Activated CD8-positive, alpha-beta T cell treated with anti-CD3 and anti-CD28 coated beads, Interleukin-2, amount 10 ng/mL, durations not matched to agents 7 days and 5 days (primary cell): ENCODE results near the gene CBX7. TPM values are rescaled to one million over a fixed set of nuclear protein-coding genes. Genes with fewer than 3 reads are reported as not detected.

Experiments
- ATAC-seq: fragments of 150-1000 bp; cut with Tn5 transposase; one replicate; pipeline ENCODE4 v1.10.0; 2021; ENCODE audit warnings: moderate library complexity
- CTCF ChIA-PET: fragments of 350-600 bp; sonication (Branson Sonifier 250); formaldehyde crosslinking; loops from one replicate; lab custom pipeline; 2021; ENCODE audit warnings: antibody characterized with exemption; lab: Charles Lee
- POLR2A ChIA-PET: fragments of 350-600 bp; sonication (Branson Sonifier 250); formaldehyde crosslinking; loops from one replicate; lab custom pipeline; 2021; ENCODE audit warnings: antibody characterized with exemption; lab: Charles Lee
- DNase-seq: peaks from one replicate; pipeline ENCODE4 v3.0.0-alpha.2; 2020
- H3K27ac Mint-ChIP-seq: one replicate; pipeline ENCODE4 v1.8.0; 2021; ENCODE audit warnings: mild to moderate bottlenecking, mixed read lengths
- H3K27me3 Mint-ChIP-seq: one replicate; pipeline ENCODE4 v1.8.0; 2021; ENCODE audit warnings: low read depth, mixed read lengths
- H3K36me3 Mint-ChIP-seq: one replicate; pipeline ENCODE4 v1.8.0; 2021; ENCODE audit warnings: low read depth, mixed read lengths
- H3K4me1 Mint-ChIP-seq: one replicate; pipeline ENCODE4 v1.8.0; 2021; ENCODE audit warnings: low read depth, mixed read lengths
- H3K4me3 Mint-ChIP-seq: one replicate; pipeline ENCODE4 v1.8.0; 2021; ENCODE audit warnings: mild to moderate bottlenecking, mixed read lengths
- H3K9me3 Mint-ChIP-seq: one replicate; pipeline ENCODE4 v1.8.0; 2022; ENCODE audit warnings: mixed read lengths; ENCODE audit not compliant: insufficient read depth
- total RNA-seq, 2 experiments: library from RNA; stranded (reverse); gene quantifications; one replicate each; pipeline ENCODE4 v1.2.3, GENCODE V29; 2021

CBX7 gene
- total RNA-seq, 2 experiments from 2014 or later: 8.6 to 8.7 TPM

GRCh38 chr22:39120983-39121382, 31.5 kb downstream of the CBX7 start:
- CTCF ChIA-PET: interaction anchor here (1.1 to 1.6 kb wide), 2 partner anchors 31 to 182 kb away, joined by 3 to 4 read pairs; no protein-coding TSS in a partner anchor
- H3K27ac Mint-ChIP-seq: no peak overlapping the region
- H3K4me1 Mint-ChIP-seq: peaks cover 40% of the 10 kb centered on the region
- DNase-seq (no peak), ATAC-seq (no peak)
- H3K36me3 Mint-ChIP-seq: no peaks in the 10 kb centered on the region
- H3K9me3 Mint-ChIP-seq: no peaks in the 10 kb centered on the region
- H3K4me3 Mint-ChIP-seq: no peak overlapping the region
- POLR2A ChIA-PET: no interaction called here
- H3K27me3 Mint-ChIP-seq: no peaks in the 10 kb centered on the region

GRCh38 chr22:39117585-39118191, 34.8 kb downstream of the CBX7 start:
- DNase-seq (peak; percentile 91), ATAC-seq (peak; percentile 83)
- CTCF ChIA-PET: interaction anchor here (0.9 to 2.2 kb wide), 22 partner anchors 9 to 350 kb away, joined by 3 to 18 read pairs (median 4); partner anchors contain the start of genes APOBEC3C and APOBEC3H
- H3K9me3 Mint-ChIP-seq: no peaks in the 10 kb centered on the region
- POLR2A ChIA-PET: interaction anchor here (1.0 to 1.8 kb wide), 4 partner anchors 25 to 164 kb away, joined by 3 to 6 read pairs (median 4); partner anchors contain the start of gene APOBEC3C
- peak overlapping the region; percentile 62 for H3K4me3 Mint-ChIP-seq
- H3K4me1 Mint-ChIP-seq: peaks cover 48% of the 10 kb centered on the region
- peak overlapping the region; percentile 84 for H3K27ac Mint-ChIP-seq
- H3K27me3 Mint-ChIP-seq: no peaks in the 10 kb centered on the region
- no peaks in the 10 kb centered on the region for H3K36me3 Mint-ChIP-seq

DNA sequence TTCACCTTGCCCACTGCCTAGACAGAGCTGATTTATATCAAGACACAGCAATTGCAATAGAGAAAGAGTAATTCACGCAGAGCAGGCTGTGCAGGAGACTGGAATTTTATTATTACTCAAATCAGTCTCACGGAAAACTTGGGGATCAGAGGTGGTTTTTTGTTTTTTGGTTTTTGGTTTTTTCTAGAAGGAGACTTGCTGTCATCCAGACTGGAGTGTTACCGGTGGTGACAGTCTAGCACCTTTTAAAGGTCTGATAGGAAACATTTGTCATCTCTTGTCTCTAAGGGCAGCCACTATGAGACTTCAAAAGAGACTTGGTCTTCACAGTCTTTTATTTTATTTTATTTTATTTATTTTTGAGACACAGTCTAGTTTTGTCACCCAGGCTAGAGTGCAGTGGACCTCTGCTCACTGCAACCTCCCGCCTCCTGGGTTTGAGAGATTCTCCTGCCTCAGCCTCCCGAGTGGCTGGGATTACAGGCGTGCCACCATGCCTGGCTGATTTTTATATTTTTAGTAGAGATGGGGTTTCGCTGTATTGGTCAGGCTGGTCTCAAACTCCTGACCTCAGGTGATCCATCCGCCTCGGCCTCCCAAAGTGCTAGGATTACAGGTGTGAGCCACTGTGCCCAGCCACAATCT, 36.4 kb downstream of the CBX7 start:
- Mint-ChIP-seq H3K4me1 (peaks cover 40% of the 10 kb centered on the region), H3K27ac (peak overlapping the region; percentile 51), H3K27me3 (no peaks in the 10 kb centered on the region), H3K9me3 (no peaks in the 10 kb centered on the region), H3K36me3 (no peaks in the 10 kb centered on the region), H3K4me3 (no peak overlapping the region)
- ChIA-PET CTCF (interaction anchor here (0.9 to 1.1 kb wide), 2 partner anchors 22 to 246 kb away, joined by 3 to 4 read pairs; no protein-coding TSS in a partner anchor), POLR2A (no interaction called here)
- ATAC-seq (peak; percentile 31), DNase-seq (no peak)

DNA sequence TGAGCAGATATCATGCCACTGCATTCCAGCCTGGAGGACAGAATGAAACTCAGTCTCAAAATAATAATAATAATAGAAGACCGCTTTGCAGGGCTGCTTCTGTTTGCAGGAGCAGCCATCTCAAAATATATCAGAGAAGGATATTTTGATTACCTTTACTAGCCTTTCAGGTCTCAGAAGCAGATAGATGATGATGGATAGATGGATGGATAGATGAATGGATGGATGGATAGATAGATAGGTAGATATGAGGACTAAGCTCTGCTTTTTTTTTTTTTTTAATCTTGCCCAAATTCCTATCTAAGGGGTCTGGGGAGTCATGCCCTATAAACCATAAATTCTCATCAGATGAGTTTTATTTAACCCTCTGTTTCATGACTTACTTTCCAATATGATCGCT, 36.9 kb downstream of the CBX7 start:
- H3K4me1 Mint-ChIP-seq: peaks cover 43% of the 10 kb centered on the region
- ChIA-PET CTCF (interaction anchor here (0.9 to 1.1 kb wide), 2 partner anchors 21 to 245 kb away, joined by 3 to 4 read pairs; no protein-coding TSS in a partner anchor), POLR2A (interaction anchor here (1.0 kb wide), 1 partner anchor 17 kb away, joined by 3 read pairs; no protein-coding TSS in a partner anchor)
- no peaks in the 10 kb centered on the region for H3K27me3 Mint-ChIP-seq
- no peaks in the 10 kb centered on the region for H3K36me3 Mint-ChIP-seq
- DNase-seq (no peak), ATAC-seq (no peak)
- no peak overlapping the region for H3K4me3 Mint-ChIP-seq
- no peaks in the 10 kb centered on the region for H3K9me3 Mint-ChIP-seq
- peak overlapping the region; percentile 51 for H3K27ac Mint-ChIP-seq

DNA sequence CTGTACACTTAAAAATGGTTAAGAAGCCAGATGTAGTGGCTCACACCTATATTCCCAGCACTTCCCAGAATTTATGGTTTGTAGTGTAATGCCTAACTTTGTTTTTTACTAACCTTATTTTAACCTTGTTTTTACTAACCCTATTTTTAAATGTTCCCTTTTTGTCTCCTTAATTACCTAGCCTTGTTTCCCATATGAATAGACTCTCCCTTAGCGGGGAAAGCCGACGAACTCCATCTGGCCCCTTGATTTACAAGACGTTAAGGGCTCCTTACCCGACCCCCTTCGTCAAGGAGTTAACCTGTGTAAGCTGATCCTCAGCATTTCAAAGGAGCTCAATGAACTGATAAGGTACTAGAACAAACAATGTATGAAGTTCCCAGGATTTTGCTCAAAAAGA, 38.4 kb downstream of the CBX7 start:
- ChIA-PET POLR2A (interaction anchor here (1.5 kb wide), 1 partner anchor 15 kb away, joined by 6 read pairs; no protein-coding TSS in a partner anchor), CTCF (interaction anchor here (1.0 kb wide), 1 partner anchor 111 kb away, joined by 4 read pairs; no protein-coding TSS in a partner anchor)
- H3K9me3 Mint-ChIP-seq: no peaks in the 10 kb centered on the region
- H3K4me1 Mint-ChIP-seq: peaks cover 46% of the 10 kb centered on the region
- ATAC-seq (no peak), DNase-seq (no peak)
- H3K27ac Mint-ChIP-seq: no peak overlapping the region
- H3K4me3 Mint-ChIP-seq: no peak overlapping the region
- H3K36me3 Mint-ChIP-seq: no peaks in the 10 kb centered on the region
- H3K27me3 Mint-ChIP-seq: no peaks in the 10 kb centered on the region

DNA sequence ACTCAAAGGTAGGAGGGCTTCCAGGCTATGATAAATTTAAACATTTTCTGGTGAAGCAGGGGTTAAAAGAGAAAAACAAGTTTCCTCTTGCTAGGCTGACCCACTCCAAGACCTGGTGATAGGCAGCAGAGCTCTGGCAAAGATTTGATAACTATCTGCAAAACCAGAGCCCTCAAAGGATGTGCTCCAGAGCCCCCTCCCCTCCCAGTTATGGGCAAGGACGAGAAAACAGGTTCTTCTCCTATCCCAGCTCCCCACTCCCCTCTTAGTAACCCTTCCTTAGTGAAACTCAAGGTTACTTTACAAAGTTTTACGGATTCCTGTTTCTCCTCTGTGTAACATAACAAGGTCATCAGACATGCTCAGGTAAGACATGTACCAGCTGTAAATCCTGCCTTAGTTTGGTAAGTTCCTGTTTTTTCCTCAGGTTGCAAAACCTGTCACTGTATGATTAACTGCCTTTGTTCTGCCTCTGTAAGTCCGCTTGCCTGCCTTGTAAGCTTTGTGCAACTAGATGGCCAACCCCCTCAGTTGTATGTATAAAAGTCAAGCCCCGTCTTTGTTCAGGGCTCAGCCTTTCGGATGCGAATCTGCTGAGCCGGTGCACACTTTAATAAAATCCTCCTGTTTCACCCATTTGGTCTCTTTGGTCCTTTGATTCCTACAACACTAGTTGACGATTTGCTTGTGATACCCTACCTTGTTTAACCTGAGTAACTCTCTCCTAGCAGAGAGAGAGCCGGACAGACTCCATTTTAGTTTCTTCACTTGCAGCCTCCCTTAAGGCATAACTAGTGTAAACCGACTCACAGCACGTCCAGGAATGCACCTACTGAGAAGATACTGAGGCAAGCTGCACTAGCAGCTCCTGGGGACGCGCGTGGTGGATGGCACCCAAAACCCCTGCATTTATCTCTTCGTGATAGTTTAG, 41.6 kb downstream of the CBX7 start:
- POLR2A ChIA-PET: interaction anchor here (0.7 to 3.3 kb wide), 2 partner anchors 12 to 1621 kb away, joined by 3 to 13 read pairs; no protein-coding TSS in a partner anchor
- DNase-seq (no peak), ATAC-seq (no peak)
- H3K36me3 Mint-ChIP-seq: no peaks in the 10 kb centered on the region
- H3K9me3 Mint-ChIP-seq: no peaks in the 10 kb centered on the region
- no peak overlapping the region for H3K4me3 Mint-ChIP-seq
- H3K4me1 Mint-ChIP-seq: peaks cover 17% of the 10 kb centered on the region
- no peak overlapping the region for H3K27ac Mint-ChIP-seq
- no peaks in the 10 kb centered on the region for H3K27me3 Mint-ChIP-seq
- CTCF ChIA-PET: interaction anchor here (1.2 kb wide), 1 partner anchor 241 kb away, joined by 3 read pairs; no protein-coding TSS in a partner anchor

DNA sequence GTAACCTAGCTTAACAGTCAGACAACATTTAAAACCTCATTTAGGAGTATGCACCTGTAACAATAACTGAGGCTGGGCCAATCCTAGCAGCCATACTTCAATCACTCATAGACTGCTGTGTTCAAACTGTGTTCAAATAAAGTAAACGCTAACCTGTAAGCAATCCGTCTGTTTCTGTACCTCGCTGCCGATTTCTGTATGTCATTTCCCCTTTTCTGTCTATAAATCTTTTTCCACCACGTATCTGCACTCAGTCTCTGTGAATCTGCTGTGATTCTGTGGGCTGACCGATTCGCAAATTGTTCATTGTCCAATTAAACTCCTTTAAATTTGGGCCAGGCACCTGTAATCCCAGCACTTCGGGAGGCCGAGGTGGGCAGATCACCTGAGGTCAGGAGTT, 43.1 kb downstream of the CBX7 start:
- Mint-ChIP-seq H3K4me3 (no peak overlapping the region), H3K27me3 (no peaks in the 10 kb centered on the region), H3K4me1 (peaks cover 9% of the 10 kb centered on the region), H3K27ac (no peak overlapping the region), H3K9me3 (no peaks in the 10 kb centered on the region), H3K36me3 (no peaks in the 10 kb centered on the region)
- DNase-seq (no peak), ATAC-seq (no peak)
- POLR2A ChIA-PET: interaction anchor here (3.3 kb wide), 1 partner anchor 11 kb away, joined by 13 read pairs; no protein-coding TSS in a partner anchor
- CTCF ChIA-PET: interaction anchor here (1.5 kb wide), 1 partner anchor 8 kb away, joined by 4 read pairs; no protein-coding TSS in a partner anchor

- Mint-ChIP-seq H3K27me3 (no peaks in the 10 kb centered on the region), H3K4me1 (peaks cover 10% of the 10 kb centered on the region), H3K9me3 (no peaks in the 10 kb centered on the region), H3K36me3 (peaks cover 2% of the 10 kb centered on the region), H3K27ac (no peak overlapping the region), H3K4me3 (no peak overlapping the region)
- CTCF ChIA-PET: interaction anchor here (1.5 kb wide), 1 partner anchor 9 kb away, joined by 4 read pairs; no protein-coding TSS in a partner anchor
- DNase-seq (no peak), ATAC-seq (no peak)
- POLR2A ChIA-PET: interaction anchor here (3.3 kb wide), 1 partner anchor 10 kb away, joined by 13 read pairs; no protein-coding TSS in a partner anchor
Observed at GRCh38 chr22:39108487-39108886, 44.0 kb downstream of the CBX7 start.

DNA sequence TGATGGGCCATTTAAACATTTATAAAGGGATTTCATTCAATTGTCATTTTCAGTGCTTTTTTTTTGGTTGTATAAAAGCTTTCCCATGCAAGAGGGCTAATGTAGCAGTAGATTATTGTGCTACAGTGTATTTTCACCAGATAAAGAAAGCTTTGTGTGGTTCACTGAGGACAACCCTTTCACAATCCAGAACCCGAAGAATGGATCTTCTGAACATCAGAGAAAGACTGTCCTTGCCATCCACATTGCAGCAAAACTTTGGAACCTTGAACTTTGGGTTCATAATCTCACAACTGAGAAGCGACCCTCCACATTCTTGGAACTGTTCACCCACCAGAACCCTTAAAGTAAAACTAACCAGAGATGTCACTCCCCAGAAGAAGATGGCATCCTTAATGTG, 46.2 kb downstream of the CBX7 start:
- CTCF ChIA-PET: interaction anchor here (1.1 kb wide), 1 partner anchor 12 kb away, joined by 3 read pairs; no protein-coding TSS in a partner anchor
- Mint-ChIP-seq H3K36me3 (peaks cover 12% of the 10 kb centered on the region), H3K4me3 (no peak overlapping the region), H3K27ac (no peak overlapping the region), H3K27me3 (no peaks in the 10 kb centered on the region), H3K4me1 (peaks cover 15% of the 10 kb centered on the region), H3K9me3 (no peaks in the 10 kb centered on the region)
- DNase-seq (no peak), ATAC-seq (no peak)
- POLR2A ChIA-PET: no interaction called here

DNA sequence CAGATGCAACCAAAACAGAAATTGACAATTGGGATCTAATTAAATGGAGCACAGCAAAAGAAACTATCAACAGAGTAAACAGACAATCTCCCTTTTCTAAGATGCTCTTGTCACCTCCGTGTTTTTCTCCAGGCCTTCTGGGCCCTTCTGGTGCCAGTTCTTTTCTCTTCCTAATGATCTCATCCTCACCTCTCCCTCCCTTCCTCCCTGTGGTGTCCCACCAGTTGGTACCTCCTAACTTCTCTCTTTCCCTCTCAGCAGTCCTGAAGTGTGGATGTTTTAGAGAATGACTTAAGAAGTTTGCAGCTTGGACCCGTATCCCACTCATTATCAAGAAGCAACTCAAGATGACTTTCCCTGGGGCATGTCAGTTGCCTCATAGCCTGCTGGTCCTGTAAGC, 49.0 kb downstream of the CBX7 start:
- ChIA-PET POLR2A (no interaction called here), CTCF (no interaction called here)
- H3K4me1 Mint-ChIP-seq: peaks cover 31% of the 10 kb centered on the region
- H3K9me3 Mint-ChIP-seq: no peaks in the 10 kb centered on the region
- DNase-seq (no peak), ATAC-seq (no peak)
- peaks cover 21% of the 10 kb centered on the region for H3K36me3 Mint-ChIP-seq
- H3K27me3 Mint-ChIP-seq: no peaks in the 10 kb centered on the region
- H3K27ac Mint-ChIP-seq: peak overlapping the region; percentile 39
- H3K4me3 Mint-ChIP-seq: no peak overlapping the region

DNA sequence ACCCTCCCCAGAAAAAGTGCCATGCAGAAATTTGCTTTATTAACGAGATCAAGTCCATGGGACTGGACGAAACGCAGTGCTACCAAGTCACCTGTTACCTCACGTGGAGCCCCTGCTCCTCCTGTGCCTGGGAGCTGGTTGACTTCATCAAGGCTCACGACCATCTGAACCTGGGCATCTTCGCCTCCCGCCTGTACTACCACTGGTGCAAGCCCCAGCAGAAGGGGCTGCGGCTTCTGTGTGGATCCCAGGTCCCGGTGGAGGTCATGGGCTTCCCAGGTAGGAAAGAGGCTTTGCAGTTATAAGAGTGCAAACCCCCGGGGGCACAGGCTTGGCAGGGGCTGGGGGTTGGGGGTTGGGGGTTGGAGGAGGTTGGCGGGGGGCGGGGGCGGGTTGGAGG, 51.3 kb downstream of the CBX7 start:
- Mint-ChIP-seq H3K4me1 (peaks cover 52% of the 10 kb centered on the region), H3K4me3 (no peak overlapping the region), H3K9me3 (no peaks in the 10 kb centered on the region), H3K27ac (no peak overlapping the region), H3K36me3 (peaks cover 32% of the 10 kb centered on the region), H3K27me3 (no peaks in the 10 kb centered on the region)
- CTCF ChIA-PET: no interaction called here
- DNase-seq (no peak), ATAC-seq (no peak)
- POLR2A ChIA-PET: no interaction called here
